Left ventricle myocardium inferior (tissue), 1 donor: ENCODE data around the gene NDUFB3. TPM values are rescaled to one million over a fixed set of nuclear protein-coding genes. Genes with fewer than 3 reads are reported as not detected.
A peak's percentile ranks its signal among the peaks of the same experiment; 100 is the strongest.

Experiments
- DNase-seq: peaks from one replicate; pipeline ENCODE4 v3.0.0-alpha.2; 2020
- H3K27ac ChIP-seq: fragments of 200-600 bp; replicated peaks from 2 replicates; pipeline ENCODE4 v1.8.0; 2021
- H3K27me3 ChIP-seq: fragments of 200-600 bp; 2 replicates; pipeline ENCODE4 v1.8.0; 2021; ENCODE audit warnings: low read depth
- H3K36me3 ChIP-seq: fragments of 200-600 bp; 2 replicates; pipeline ENCODE4 v1.8.0; 2021
- H3K4me1 ChIP-seq: fragments of 200-600 bp; 2 replicates; pipeline ENCODE4 v1.8.0; 2021
- H3K4me3 ChIP-seq: fragments of 200-600 bp; 2 replicates; pipeline ENCODE4 v1.8.0; 2021; ENCODE audit warnings: mild to moderate bottlenecking, moderate library complexity
- H3K9me3 ChIP-seq: fragments of 200-600 bp; replicated peaks from 2 replicates; pipeline ENCODE4 v1.8.0; 2021
- intact Hi-C: fragments of 100-400 bp; cut with micrococcal nuclease; formaldehyde crosslinking; loops from one replicate; pipeline ENCODE4 v1.11.0; 2022
- total RNA-seq: library from RNA; stranded (reverse); fragmentation: NEBNext Ultra II Directional; extraction: Animal tissue kit (Norgen Biotek cat#: 25700); gene quantifications from one replicate; pipeline ENCODE4 v1.2.1, GENCODE V29; 2021
- TF ChIP-seq, protein P1 (sequence below): fragments of 200-600 bp; IDR thresholded peaks from 2 replicates; pipeline ENCODE4 v1.8.0; 2021; ENCODE audit warnings: antibody characterized with exemption, mild to moderate bottlenecking, borderline replicate concordance
- donor health status: DM: no; HTN: yes; CAD: no; lungs with severe emphysema.

NDUFB3 gene
- total RNA-seq, 1 donor from 2014 or later = 466 TPM

GRCh38 chr2:201128033-201128432 lies 56.2 kb downstream of the NDUFB3 start:
- Histone ChIP-seq H3K9me3 (no peaks in the 10 kb centered on the region), H3K36me3 (peaks cover 22% of the 10 kb centered on the region), H3K4me1 (peaks cover 100% of the 10 kb centered on the region), H3K27me3 (no peaks in the 10 kb centered on the region), H3K4me3 (peak overlapping the region; percentile 88), H3K27ac (peak overlapping the region; percentile 100)
- no peak for DNase-seq
- TF ChIP-seq, protein P1, sequence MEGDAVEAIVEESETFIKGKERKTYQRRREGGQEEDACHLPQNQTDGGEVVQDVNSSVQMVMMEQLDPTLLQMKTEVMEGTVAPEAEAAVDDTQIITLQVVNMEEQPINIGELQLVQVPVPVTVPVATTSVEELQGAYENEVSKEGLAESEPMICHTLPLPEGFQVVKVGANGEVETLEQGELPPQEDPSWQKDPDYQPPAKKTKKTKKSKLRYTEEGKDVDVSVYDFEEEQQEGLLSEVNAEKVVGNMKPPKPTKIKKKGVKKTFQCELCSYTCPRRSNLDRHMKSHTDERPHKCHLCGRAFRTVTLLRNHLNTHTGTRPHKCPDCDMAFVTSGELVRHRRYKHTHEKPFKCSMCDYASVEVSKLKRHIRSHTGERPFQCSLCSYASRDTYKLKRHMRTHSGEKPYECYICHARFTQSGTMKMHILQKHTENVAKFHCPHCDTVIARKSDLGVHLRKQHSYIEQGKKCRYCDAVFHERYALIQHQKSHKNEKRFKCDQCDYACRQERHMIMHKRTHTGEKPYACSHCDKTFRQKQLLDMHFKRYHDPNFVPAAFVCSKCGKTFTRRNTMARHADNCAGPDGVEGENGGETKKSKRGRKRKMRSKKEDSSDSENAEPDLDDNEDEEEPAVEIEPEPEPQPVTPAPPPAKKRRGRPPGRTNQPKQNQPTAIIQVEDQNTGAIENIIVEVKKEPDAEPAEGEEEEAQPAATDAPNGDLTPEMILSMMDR = no peak
- intact Hi-C loops = no loop called here

DNA sequence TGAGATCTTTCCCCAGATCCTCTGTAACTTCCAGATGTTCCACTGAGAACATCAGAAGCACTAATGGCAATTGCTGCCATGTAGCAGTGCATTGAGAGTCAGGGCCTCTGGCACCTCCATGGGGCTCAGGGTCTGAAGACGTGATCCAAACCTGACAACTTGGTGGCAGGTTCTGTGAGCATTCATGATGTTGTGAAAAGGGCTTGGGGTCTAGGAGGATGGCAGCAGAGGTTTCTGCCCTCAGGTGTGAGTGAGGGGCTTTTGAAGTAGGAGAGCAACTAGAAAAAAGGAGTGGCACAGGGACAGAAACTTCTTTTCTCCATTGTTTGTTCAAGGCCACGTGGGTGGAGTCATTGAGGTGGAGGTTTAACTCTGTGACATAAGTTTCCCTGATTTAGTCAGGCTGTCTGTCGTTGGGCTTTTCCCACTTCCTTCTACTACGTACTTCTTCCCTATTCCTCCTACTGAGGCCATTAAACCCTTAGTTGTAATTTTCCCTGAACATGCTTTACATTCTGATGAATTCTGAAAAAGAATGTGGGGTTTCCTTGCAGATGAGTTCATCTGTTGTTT lies 57.2 kb downstream of the NDUFB3 start:
- peaks cover 31% of the 10 kb centered on the region for H3K36me3 ChIP-seq
- no peaks in the 10 kb centered on the region for H3K9me3 ChIP-seq
- no peak for DNase-seq
- H3K4me1 ChIP-seq = peaks cover 100% of the 10 kb centered on the region
- TF ChIP-seq, protein P1 = no peak
- no peaks in the 10 kb centered on the region for H3K27me3 ChIP-seq
- H3K4me3 ChIP-seq = peak overlapping the region; percentile 88
- H3K27ac ChIP-seq = peak overlapping the region; percentile 100
- intact Hi-C loops = no loop called here

DNA sequence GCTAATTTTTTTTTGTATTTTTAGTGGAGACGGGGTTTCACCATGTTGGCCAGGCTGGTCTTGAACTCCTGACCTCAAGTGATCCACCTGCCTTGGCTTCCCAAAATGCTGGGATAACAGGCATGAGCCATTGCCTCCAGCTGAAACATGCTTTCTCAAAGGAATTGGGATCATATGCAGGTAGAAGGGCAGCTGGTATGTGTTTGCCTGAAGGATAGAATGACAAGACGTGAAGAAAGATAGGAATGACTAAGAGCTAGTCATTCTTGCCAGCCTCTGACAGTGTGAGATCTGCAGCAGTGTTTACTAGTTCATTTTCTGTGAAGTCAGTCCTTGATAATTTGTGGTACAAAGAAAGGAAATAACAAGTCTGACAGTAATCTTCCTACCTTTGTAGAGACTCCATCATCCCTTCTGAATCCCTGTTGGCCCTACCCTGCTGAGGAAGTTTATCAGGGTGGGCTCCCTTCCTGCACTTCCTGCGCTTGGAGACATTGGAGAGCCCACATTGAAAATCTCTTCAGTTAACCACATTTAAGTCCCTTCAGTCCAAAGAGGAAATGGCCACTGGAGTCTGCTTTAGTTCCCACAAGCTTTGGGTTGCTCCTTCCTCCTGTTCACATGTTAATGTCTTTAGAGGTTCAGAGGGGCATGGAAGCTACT lies 58.9 kb downstream of the NDUFB3 start:
- DNase-seq = no peak
- TF ChIP-seq, protein P1 = no peak
- Histone ChIP-seq H3K27me3 (no peaks in the 10 kb centered on the region), H3K4me1 (peaks cover 100% of the 10 kb centered on the region), H3K4me3 (peak overlapping the region; percentile 88), H3K27ac (peak overlapping the region; percentile 100), H3K9me3 (no peaks in the 10 kb centered on the region), H3K36me3 (peaks cover 45% of the 10 kb centered on the region)
- intact Hi-C loops = no loop called here

GRCh38 chr2:201132518-201132917 lies 60.7 kb downstream of the NDUFB3 start:
- H3K36me3 ChIP-seq = peaks cover 64% of the 10 kb centered on the region
- no peaks in the 10 kb centered on the region for H3K27me3 ChIP-seq
- intact Hi-C loops = no loop called here
- TF ChIP-seq, protein P1 = no peak
- peaks cover 100% of the 10 kb centered on the region for H3K4me1 ChIP-seq
- H3K4me3 ChIP-seq = peak overlapping the region; percentile 88
- DNase-seq = no peak
- H3K27ac ChIP-seq = peak overlapping the region; percentile 100
- no peaks in the 10 kb centered on the region for H3K9me3 ChIP-seq

Other genes with a start within 250 kb of the NDUFB3 start
- gene CLK1, start 207.3 kb upstream of the NDUFB3 start, total RNA-seq = 42.8 TPM
- gene PPIL3, start 182.9 kb upstream of the NDUFB3 start, total RNA-seq = 27.3 TPM
- gene NIF3L1, start 182.6 kb upstream of the NDUFB3 start, total RNA-seq = 23.6 TPM
- 24.5 TPM for gene ORC2, start 108.3 kb upstream of the NDUFB3 start, total RNA-seq
- gene HYCC2, start 330 bp upstream of the NDUFB3 start, total RNA-seq = 11.5 TPM
- gene CFLAR, start 44.2 kb downstream of the NDUFB3 start, total RNA-seq = 238 TPM
- gene CASP10, start 111.1 kb downstream of the NDUFB3 start, total RNA-seq = 5.4 TPM
- gene CASP8, start 188.5 kb downstream of the NDUFB3 start, total RNA-seq = 3.7 TPM